Stimulated activated CD4-positive, alpha-beta T cell treated with anti-CD3 and anti-CD28 coated beads, Interleukin-15, amount 100 ng/mL, for 1 hour (primary cell): ENCODE data around the gene NOG.

Source experiments
- DNase-seq, 2 donors: peaks; one replicate each; pipeline ENCODE4 v3.0.0-alpha.2; 2020; ENCODE audit warnings: low read depth in 1 of 2, low spot score in 1 of 2

The NOG gene

DNA sequence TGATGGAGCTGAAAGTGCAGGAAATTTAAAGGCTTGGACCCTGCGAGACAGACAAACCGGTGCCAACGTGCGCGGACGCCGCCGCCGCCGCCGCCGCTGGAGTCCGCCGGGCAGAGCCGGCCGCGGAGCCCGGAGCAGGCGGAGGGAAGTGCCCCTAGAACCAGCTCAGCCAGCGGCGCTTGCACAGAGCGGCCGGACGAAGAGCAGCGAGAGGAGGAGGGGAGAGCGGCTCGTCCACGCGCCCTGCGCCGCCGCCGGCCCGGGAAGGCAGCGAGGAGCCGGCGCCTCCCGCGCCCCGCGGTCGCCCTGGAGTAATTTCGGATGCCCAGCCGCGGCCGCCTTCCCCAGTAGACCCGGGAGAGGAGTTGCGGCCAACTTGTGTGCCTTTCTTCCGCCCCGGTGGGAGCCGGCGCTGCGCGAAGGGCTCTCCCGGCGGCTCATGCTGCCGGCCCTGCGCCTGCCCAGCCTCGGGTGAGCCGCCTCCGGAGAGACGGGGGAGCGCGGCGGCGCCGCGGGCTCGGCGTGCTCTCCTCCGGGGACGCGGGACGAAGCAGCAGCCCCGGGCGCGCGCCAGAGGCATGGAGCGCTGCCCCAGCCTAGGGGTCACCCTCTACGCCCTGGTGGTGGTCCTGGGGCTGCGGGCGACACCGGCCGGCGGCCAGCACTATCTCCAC lies at the start of gene NOG:
Gene NOG, plus strand, starts transcription at position 54 of the 674 bp plus-strand sequence. Its CDS starts 525 bp downstream, at position 579.
- peak in 1 of 2 donors; percentile 42 for DNase-seq

DNA sequence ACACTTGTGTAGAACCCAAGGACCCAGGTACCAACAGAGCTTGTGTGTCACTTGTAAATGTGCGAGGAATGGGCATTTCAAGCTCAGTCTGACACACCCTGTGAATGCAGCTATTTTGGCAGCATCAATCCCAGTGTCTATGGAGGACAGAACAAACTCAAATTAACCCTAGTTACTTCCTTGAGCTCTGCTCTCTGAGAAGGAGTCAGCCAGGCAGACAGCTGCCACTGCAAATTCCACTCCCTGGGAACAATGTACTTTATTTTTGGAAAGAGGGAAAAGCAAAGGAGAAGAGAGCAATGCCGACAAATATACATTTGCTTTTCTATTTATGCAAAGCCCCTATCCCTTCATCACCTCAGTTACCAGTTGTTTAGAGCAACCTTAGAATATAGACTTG lies 48.4 kb upstream of the NOG start:
- DNase-seq, result no peak

DNA sequence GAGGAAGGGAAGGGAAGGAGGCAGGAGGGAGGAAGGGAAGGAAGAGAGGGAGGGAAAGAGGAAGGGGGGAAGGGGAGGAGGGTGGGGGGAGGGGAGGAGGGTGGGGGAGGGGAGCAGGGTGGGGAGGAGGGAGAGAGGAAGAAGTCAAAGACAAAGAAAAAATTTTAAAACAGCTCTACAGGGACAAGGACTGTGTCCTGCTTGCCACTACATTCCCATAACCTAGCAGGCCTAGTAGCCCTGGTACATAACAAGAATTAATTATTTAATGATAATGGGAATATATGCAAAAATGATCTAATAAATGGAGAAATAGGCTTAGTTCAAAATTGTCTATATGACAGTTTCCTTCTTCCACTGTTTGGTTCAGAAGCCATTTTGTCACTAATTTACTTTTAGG lies 47.6 kb upstream of the NOG start:
- no peak for DNase-seq

DNA sequence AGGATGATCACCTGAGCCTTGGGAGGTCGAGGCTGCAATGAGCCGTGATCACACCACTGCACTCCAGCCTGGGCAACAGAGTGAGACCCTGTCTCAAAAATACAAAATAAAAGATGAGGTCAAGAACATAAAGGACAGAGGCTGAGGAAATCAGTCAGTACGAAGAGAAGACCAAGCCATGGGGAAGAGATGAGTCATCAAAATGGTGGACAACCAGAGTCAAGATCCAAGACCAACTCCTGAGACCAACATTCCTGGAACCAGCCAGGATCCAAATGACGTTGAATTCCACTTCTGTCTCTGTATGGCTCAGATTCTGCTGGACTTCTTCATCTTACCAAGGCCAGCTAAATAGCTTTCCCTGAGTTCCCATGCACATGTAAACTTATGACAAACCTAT lies 44.8 kb upstream of the NOG start:
- no peak for DNase-seq

DNA sequence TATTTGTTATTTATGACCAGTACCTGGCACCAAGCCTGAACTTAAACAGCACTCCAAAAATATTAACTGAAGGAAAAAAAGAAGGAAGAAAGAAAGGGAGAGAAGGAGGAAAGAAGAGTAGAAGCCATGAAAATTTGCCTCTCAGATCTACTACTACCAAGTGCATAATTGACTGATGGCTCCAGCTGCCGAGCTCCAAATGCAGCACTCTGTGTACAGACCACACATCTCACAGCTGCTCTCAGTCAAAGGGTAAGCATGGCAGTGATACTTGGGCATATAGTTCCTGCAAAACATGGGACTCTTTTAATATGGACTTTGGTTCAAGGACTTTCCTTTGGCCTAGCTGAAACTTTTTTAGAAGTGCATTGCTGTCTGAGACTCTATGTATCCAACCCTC lies 44.0 kb upstream of the NOG start:
- DNase-seq, result no peak

DNA sequence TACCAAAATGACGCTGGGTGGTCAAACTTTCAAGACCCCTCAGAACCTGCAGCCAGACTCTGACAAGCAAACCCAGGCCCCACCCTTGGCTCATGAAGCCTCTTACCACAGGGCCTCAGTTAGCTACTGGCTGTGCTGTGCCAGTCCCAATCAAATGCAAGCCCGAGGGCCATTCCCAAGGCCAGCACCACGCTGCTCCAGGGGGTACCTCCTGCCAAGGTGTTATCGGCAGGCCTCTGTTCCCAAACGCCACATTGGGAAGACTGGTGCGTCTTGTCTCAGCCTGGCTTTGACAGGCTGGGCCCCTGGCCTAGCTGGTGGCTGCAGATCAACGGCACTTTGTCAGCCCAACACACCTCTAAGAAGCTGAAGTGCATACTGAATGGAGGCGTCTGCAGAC lies 35.8 kb upstream of the NOG start:
- DNase-seq, result no peak

DNA sequence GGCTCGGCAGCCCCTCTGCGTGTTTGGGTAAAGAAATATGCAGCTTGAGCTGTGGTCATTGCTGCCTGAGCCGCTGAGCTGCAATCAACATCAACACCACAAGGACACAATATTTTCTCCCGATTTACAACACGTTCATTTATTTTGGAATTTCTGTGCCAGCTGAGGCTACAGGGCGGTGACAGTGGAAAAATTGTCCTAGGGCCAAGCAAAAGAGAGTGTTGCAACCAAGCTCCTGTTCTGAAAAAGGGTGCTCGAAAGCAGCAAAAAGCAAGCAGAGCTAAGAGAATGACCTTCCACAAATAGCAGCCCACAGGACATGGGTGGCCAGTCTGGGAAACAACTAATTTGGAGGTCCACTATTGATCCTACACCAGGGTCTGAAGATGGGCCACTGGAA lies 35.4 kb upstream of the NOG start:
- no peak for DNase-seq

DNA sequence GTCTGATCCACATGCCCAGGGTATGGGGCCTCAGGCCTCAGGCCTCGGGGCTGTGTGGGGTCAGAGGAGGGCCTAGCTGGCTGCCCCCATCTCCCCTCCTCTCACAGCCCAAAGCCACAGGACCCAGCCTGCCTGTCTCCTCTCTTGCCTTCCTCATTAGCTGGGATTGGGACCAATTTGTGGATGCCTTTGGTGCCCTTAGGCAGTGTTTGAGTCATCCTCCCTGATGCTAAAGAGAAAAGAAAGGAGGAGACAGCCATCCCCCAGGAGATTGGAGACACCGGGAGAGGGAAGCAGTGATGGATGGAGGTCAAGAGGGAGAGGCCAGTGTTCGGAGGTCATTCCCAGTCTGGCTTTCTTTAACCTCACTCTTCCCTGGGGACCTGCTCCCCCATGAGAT lies 23.3 kb upstream of the NOG start:
- DNase-seq, result no peak

DNA sequence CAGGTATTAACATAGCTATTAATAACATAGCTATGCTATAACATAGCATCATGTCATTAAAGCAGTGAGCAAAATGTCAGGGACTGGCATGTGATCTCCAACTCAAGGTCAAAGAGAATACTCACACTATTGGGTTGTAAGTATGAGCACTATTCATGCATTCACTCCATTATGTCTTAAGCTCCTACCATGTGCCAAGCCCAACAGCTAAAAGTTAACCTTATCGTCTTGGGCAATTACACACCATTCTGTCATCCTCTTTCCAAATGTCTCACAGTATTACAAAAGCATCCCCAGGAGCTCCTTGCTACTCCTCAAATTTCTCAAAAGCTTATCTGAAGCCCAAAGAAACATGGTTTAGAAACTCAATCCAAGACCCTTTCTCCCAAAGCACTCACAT lies 22.0 kb upstream of the NOG start:
- DNase-seq, result no peak

DNA sequence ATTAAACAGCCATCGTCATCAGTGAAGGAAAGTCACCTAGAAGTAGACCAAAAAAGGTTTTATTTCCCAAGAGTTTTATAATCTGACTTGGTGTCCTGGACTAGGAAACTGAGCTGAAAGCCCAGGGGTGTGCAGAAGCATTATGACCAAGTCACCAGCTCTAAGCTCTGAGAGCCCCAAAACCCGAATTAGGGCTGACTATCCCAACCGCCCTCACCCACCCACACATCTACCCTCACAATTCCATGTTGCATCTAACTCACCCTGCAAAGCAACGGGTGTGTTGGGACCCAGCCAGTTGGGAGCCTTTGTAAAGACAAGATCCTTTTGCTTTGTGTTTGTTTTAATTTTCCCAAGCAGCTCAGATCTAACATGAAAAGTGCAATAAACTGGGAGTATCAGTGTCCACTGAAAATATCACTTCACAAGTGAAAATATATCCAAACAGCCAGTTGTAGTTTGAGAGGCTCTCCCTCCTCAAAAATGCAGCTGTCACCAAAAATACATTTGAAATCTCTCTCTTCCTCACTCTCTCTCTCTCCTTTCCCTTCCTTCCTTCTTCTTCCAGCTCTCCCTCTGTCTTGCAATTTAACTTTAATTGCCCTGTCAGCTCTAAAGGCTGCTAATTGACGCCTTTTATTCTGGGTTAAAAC lies 16.2 kb upstream of the NOG start:
- no peak for DNase-seq

DNA sequence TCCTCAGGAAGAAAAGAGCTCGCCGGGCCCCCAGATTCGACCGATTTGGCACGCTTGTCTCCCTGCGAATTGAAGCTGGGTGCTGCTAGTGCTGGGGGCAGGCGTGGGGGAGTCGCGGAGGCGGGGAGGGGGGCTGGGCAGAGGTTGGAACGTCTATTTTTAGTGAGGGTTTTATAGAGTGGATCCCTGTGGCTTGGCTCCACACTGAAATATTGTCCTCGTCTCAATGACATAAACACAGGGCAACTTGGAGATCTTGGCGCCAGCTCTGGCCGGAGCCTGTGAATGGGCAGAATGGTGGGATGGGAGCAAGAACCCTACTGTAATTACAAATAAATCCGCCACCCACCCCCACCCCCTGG lies 15.7 kb upstream of the NOG start:
- no peak for DNase-seq

DNA sequence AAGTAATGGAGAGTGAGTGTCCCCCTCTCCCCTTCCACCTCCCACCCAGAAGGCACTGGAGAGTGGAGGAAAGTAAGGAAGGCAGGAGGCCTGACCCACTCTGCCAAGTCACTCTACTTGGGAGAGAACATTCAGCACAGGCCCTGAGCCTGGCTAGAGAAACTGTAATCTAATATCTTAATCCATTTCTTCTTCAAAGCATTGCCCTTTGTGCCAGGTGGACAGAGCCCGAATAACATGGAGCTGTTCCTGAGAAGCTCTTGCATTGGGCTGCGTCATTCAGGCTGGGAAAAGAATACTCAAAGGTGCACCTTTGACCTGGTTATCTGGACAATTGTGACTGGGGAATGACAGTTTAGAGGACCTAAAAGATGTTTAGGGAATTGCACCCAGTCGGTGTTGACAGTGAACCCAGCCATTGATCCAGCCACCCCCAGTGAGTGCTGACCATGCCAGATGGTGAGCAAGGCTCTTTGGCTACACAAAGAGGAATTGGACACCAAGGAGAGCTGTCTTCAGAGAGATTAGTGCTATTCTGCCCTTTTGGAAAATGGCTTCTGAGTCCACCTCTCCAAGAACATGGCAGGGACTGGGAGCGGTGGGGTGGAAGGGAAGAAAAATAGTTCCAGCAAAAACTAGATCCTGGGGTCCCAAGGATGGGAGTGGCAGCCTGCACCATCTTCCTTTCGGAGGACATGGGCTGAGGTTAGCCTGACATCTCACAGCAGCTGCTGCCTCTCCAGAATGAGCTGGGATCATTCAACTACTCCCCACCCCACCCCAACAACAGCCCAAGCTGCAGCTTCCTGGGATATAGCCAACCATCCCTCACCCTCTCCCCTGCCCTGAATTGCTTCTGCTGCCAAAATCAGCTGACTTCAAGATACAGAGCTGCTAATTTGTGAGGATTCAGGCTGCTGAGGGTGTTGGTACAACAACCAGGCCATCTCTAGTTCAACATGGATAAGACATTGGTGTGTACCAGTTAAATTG lies 11.6 kb upstream of the NOG start:
- no peak for DNase-seq

DNA sequence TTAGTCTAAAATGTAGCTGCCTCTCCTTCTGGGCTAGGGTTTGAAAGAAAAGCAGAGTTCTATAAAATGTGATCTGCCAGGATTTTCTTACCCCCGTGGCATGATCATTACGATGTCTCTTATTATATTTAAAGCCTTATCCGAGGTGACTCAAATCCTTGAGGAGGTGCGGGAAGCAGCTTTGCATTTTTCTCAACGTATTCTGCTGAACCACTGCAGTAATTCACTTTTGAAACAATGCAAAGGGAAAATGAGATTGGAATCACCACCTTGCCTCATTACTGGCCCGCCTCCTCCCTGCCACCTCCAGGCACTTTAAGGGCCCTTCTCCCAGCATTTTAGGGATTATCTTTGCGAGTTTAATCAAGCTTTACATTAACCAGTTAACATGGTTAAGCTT lies 9.7 kb upstream of the NOG start:
- DNase-seq, result no peak

DNA sequence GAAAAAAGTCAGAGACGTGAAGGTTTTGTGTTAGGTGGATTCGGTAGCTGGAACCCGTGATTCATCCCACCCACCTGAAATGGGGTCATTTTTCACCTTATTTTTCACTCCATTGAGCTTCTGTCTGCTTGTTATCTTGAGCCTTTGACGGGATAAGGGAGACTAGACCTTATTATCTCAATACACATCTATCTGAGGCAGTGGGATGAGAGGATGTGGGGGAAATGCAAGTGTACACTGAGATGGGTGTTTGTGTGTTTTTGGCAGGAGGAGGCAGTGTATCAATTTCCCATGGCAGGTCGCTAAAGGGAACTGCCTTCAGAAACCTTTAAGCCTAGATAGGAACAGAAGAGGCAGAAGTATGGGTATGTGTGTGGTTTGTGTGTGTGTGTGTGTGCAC lies 6.2 kb upstream of the NOG start:
- DNase-seq, result no peak

DNA sequence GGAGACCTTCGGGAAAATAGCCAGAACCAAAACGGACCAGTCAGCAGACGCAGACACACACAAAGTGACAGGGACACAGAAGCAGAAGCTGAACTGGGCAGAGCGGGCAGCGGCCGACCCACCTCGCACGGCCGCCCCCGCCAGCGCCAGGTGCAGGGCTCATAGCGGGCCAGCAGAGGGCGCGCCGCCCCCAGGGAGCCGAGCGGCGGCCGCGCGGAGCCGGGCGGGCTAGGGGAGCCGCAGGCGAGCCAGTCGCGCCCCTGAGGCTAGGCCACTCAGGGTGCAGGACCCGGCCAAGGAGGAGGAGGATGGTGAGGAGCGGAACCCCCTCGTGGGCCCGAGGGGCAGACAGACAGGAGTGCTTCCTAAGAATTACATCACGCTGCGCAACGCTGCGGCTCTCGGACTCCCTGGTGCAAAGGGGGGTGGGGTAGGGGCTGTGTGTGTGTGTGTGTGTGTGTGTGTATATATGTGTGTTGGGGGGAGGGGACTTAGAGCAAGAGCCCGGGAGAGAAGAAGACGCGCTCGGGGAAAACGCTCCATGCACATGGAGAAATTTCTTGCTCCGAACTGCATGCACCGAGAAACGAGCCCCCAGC lies 913 bp upstream of the NOG start:
- peak; percentile 43 to 67 for DNase-seq

DNA sequence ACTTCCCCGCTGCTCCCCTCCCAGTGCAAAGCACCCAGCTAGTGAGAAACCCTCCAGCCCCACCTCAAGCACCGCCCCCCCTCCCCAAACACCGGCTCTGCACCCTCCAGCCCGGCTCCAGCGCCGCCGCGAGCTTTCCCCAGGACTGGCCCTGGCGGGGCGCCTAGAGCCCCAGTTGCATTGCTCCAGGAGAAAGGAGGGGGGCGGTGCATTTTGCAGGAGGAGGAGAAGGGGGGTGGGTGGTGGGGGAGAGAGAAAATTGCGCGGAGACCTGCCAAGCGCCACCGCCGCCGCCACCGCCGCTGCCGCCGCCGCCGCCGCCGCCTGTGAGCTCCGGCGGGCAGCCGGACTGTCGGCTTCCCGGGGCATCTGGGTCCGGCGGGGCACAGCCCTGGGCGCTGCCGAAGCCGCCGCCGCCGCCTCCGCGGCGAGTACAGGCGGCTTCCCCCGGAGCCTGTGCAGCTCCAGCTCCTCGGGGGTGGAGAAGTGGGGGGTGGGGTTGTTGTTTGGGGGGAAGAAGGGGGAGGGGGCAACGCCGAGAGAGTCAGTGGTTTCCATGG lies 333 bp upstream of the NOG start:
- DNase-seq, result peak; percentile 15 to 17

DNA sequence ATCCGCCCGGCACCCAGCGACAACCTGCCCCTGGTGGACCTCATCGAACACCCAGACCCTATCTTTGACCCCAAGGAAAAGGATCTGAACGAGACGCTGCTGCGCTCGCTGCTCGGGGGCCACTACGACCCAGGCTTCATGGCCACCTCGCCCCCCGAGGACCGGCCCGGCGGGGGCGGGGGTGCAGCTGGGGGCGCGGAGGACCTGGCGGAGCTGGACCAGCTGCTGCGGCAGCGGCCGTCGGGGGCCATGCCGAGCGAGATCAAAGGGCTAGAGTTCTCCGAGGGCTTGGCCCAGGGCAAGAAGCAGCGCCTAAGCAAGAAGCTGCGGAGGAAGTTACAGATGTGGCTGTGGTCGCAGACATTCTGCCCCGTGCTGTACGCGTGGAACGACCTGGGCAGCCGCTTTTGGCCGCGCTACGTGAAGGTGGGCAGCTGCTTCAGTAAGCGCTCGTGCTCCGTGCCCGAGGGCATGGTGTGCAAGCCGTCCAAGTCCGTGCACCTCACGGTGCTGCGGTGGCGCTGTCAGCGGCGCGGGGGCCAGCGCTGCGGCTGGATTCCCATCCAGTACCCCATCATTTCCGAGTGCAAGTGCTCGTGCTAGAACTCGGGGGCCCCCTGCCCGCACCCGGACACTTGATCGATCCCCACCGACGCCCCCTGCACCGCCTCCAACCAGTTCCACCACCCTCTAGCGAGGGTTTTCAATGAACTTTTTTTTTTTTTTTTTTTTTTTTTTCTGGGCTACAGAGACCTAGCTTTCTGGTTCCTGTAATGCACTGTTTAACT lies 1.0 kb downstream of the NOG start:
- DNase-seq, result no peak

DNA sequence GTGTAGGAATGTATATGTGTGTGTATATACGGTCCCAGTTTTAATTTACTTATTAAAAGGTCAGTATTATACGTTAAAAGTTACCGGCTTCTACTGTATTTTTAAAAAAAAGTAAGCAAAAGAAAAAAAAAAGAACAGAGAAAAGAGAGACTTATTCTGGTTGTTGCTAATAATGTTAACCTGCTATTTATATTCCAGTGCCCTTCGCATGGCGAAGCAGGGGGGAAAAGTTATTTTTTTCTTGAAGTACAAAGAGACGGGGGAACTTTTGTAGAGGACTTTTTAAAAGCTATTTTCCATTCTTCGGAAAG lies 1.6 kb downstream of the NOG start:
- DNase-seq, result no peak

DNA sequence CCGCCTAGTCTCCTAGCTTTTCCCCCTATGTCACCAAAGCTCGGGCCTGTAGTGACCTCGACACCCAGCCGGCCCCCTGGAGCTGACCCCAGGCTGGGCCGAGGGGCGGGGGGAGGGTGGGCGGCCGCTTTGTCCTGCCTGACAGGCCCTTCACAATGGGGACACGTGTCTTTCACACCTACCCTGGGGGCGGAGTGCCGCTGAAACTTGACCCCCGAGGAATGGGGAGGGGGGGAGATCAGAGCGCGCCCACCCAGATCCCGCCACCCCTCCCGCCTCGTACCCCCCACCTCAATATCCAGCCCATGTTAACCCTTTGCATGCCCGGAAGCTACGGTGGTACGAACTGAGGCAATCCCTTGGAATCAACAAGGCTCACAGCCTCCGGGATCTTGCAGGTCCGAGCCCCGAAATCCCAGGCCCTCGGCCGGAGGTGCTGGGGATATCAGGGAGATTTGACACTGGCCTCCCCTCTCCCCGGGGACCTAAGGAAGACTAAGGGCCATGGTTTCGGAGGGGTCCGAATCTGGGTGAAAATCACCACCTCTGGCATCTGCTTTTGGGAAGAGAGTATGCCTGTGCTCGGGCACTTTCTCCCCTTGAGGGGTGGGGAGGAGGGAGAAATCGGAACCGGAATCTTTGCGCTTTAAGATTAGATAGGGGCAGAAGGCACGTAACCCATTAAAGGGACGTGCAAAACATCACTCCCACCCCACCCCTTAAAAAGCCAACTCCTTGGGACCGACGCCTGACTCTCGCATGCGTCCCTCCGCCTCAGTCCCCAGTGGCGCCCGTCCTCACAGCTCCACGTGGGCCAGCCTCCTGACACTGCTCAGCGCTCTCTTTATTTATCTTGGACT lies 2.6 kb downstream of the NOG start:
- no peak for DNase-seq
